Naive thymus-derived CD4-positive, alpha-beta T cell (primary cell): ENCODE data around the gene ADRM1. TPM values are rescaled to one million over a fixed set of nuclear protein-coding genes. Genes with fewer than 3 reads are reported as not detected.

Experiments used
- ATAC-seq: fragments of 150-1000 bp; cut with Tn5 transposase; 2 replicates; pipeline ENCODE4 v1.10.0; 2021; ENCODE audit warnings: mild to moderate bottlenecking, moderate library complexity
- CTCF ChIA-PET: fragments of 350-600 bp; sonication (Branson Sonifier 250); formaldehyde crosslinking; loops from one replicate; lab custom pipeline; 2021; ENCODE audit warnings: antibody characterized with exemption; lab: Charles Lee
- POLR2A ChIA-PET: fragments of 350-600 bp; sonication (Branson Sonifier 250); formaldehyde crosslinking; loops from one replicate; lab custom pipeline; 2021; ENCODE audit warnings: antibody characterized with exemption, inconsistent platforms; lab: Charles Lee
- DNase-seq, 9 donors: peaks; one replicate each; pipeline versions ENCODE4 v3.0.0 to v3.0.0-alpha.2; 2020 to 2022; ENCODE audit warnings: mixed read lengths in 1 of 9
- H3K27ac ChIP-seq: one replicate; pipeline ENCODE4 v1.7.0; 2013; ENCODE audit warnings: mild to moderate bottlenecking, low read depth, low read length, moderate library complexity
- H3K27me3 ChIP-seq, 2 donors: one replicate each; pipeline ENCODE4 v1.7.0; 2013; ENCODE audit warnings: low read length in 2 of 2, mild to moderate bottlenecking in 2 of 2, moderate library complexity in 2 of 2; ENCODE audit not compliant: control insufficient read depth in 2 of 2, insufficient read depth in 2 of 2
- H3K36me3 ChIP-seq, 3 experiments: 1 replicate in 2 of 3; 2 replicates in 1 of 3; pipeline ENCODE4 v1.7.0; 2013; ENCODE audit warnings: low read length in 3 of 3, mild to moderate bottlenecking in 3 of 3, moderate library complexity in 1 of 3; ENCODE audit not compliant: insufficient read depth in 3 of 3, control insufficient read depth in 2 of 3
- H3K4me1 ChIP-seq, 2 donors: one replicate each; pipeline ENCODE4 v1.7.0; 2013; ENCODE audit warnings: low read length in 2 of 2, mild to moderate bottlenecking in 2 of 2, moderate library complexity in 1 of 2; ENCODE audit not compliant: control insufficient read depth in 2 of 2, insufficient read depth in 2 of 2
- H3K4me3 ChIP-seq: 2 replicates; pipeline ENCODE4 v1.7.0; 2013; ENCODE audit warnings: mild to moderate bottlenecking, low read length
- H3K9me3 ChIP-seq, 3 experiments: 1 replicate in 2 of 3; 2 replicates in 1 of 3; pipeline ENCODE4 v1.7.0; 2013; ENCODE audit warnings: low read length in 3 of 3; ENCODE audit not compliant: control insufficient read depth in 2 of 3
- H3K27ac Mint-ChIP-seq, 9 donors: one replicate each; pipeline ENCODE4 v1.8.0; 2020 to 2022; ENCODE audit warnings: mixed read lengths in 9 of 9, mild to moderate bottlenecking in 8 of 9, moderate library complexity in 5 of 9, inconsistent platforms in 2 of 9
- H3K27me3 Mint-ChIP-seq, 5 donors: one replicate each; pipeline ENCODE4 v1.8.0; 2021 to 2022; ENCODE audit warnings: mixed read lengths in 5 of 5, mild to moderate bottlenecking in 1 of 5
- H3K36me3 Mint-ChIP-seq, 5 donors: one replicate each; pipeline ENCODE4 v1.8.0; 2020 to 2022; ENCODE audit warnings: mixed read lengths in 5 of 5, mild to moderate bottlenecking in 3 of 5, inconsistent platforms in 1 of 5
- H3K4me1 Mint-ChIP-seq, 7 donors: one replicate each; pipeline ENCODE4 v1.8.0; 2020 to 2022; ENCODE audit warnings: mixed read lengths in 7 of 7, mild to moderate bottlenecking in 3 of 7, inconsistent platforms in 1 of 7
- H3K4me3 Mint-ChIP-seq, 10 donors: one replicate each; pipeline ENCODE4 v1.8.0; 2020 to 2022; ENCODE audit warnings: mild to moderate bottlenecking in 10 of 10, mixed read lengths in 10 of 10, moderate library complexity in 6 of 10, inconsistent platforms in 2 of 10
- H3K9me3 Mint-ChIP-seq, 11 donors: one replicate each; pipeline ENCODE4 v1.8.0; 2020 to 2022; ENCODE audit warnings: mixed read lengths in 11 of 11, mild to moderate bottlenecking in 4 of 11, inconsistent platforms in 1 of 11, moderate library complexity in 1 of 11
- intact Hi-C, 2 donors: fragments of 100-400 bp; cut with micrococcal nuclease; formaldehyde crosslinking; loops; one replicate each; pipeline ENCODE4 v1.15.1; 2023
- polyA plus RNA-seq, 2 donors: library from polyadenylated mRNA; unstranded; fragments of 300-500 nt; fragmentation: Illumina TruSeq; gene quantifications; one replicate each; pipeline ENCODE4 v1.2.3, GENCODE V29; 2021
- total RNA-seq, 6 experiments: library from RNA in 5 of 6; stranded (reverse) in 5 of 6; gene quantifications; 1 replicate in 5 of 6; 2 replicates in 1 of 6; pipeline ENCODE4 v1.2.3 and lab custom pipeline; 2021 to 2026

Gene ADRM1
- total and polyA plus RNA-seq, 7 experiments from 2014 or later: 51.3 to 117 (median 56.1) TPM

DNA sequence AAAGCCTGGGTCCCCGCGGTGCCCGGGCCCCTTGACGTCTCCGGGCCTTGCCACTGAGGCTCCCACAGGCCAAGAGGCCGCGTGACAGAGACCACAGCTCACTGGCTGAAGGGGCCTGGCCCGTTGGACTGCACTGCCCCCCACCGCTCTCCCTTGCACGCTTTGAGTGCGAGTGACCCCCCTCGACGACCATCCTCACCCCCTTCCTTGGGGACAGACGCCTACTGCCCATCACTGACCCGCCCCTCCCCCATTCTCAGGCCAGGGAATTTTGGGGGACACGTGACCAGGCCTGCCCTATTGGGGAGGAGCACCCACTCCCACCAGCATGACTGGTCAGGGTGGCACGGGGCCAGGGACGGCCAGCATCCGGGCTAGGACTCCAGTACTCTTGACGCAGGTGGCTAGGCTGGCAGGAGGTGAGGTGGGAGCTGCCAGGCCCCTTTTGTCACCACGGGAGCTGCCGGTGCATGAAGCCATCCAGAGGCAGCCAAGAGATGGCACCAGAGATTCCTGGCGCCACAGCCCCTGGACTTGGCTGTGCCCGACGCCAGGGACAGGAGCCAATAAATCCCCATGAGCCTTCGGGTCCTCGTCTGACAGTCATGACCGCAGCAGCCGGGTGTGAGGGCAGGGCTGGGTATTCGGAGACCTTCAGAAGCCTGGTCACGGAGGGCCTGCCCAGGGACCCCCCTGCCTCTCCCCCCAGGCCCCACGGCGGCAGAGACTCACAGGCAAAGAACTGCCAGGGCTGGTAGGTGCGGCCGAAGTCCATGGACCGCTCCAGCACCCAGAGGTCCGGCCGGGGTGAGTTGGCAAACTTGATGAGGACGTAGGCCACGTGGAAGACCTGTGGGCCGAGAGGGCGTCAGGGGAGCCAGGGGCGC, 49.8 kb downstream of the ADRM1 start:
- DNase-seq (no peak), ATAC-seq (no peak)
- no peaks in the 10 kb centered on the region for H3K9me3 ChIP-seq
- H3K4me1 ChIP-seq: no peaks in the 10 kb centered on the region
- Mint-ChIP-seq H3K4me3 (no peak overlapping the region), H3K27ac (no peak overlapping the region), H3K4me1 (peaks cover 0 to 3% (median 0%) of the 10 kb centered on the region in 7 donors), H3K36me3 (peaks cover 0 to 4% (median 4%) of the 10 kb centered on the region in 5 donors), H3K9me3 (peaks cover 0 to 11% (median 5%) of the 10 kb centered on the region in 11 donors), H3K27me3 (no peaks in the 10 kb centered on the region)
- ChIA-PET CTCF (no interaction called here), POLR2A (no interaction called here)
- no peak overlapping the region for H3K27ac ChIP-seq
- H3K4me3 ChIP-seq: no peak overlapping the region
- no peaks in the 10 kb centered on the region for H3K36me3 ChIP-seq
- no peaks in the 10 kb centered on the region for H3K27me3 ChIP-seq
- intact Hi-C loops: no loop called here

DNA sequence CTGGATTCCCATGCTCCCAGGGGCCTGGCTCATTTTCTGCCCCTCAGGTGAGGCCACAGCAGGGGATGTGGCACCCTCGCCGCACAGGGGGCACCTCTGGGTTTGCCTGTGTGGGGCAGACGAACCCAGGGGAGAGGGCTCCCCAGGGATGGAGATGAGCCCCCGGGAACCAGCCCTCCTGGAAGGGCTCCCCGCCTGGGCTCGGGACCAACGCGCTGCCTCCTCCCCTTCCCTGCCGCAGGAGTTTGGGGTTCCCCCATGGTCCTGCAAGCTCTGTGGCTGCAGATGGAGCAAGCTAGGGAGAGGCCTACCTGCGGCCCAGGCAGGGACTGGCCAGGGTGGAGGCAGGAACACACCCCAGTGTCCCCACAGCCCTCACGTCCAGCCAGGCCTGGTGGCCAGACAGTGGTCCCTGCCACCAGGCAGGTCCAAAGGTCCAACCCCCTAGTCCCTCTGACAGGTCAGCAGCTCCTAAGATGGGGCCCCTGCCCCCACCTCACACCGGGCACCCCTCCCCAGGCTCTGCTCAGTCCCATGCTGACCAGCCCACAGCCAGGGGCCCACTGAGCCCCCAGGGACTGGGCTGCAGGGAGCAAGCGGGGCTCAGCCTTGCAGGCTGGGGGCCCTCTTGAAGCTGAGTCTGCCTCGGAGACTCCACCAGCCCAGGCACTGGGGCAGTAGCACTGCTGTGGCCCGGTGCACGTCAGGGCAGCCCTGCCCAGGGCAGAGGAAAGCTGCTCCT, 50.7 kb downstream of the ADRM1 start:
- Mint-ChIP-seq H3K4me1 (peaks cover 0 to 3% (median 0%) of the 10 kb centered on the region in 7 donors), H3K9me3 (peaks cover 0 to 6% (median 3%) of the 10 kb centered on the region in 11 donors), H3K36me3 (peaks cover 0 to 4% (median 4%) of the 10 kb centered on the region in 5 donors), H3K4me3 (no peak overlapping the region), H3K27ac (no peak overlapping the region), H3K27me3 (no peaks in the 10 kb centered on the region)
- POLR2A ChIA-PET: no interaction called here
- Histone ChIP-seq H3K27me3 (no peaks in the 10 kb centered on the region), H3K4me1 (no peaks in the 10 kb centered on the region), H3K4me3 (no peak overlapping the region), H3K9me3 (no peaks in the 10 kb centered on the region), H3K27ac (no peak overlapping the region), H3K36me3 (no peaks in the 10 kb centered on the region)
- CTCF ChIA-PET: no interaction called here
- DNase-seq: no peak
- ATAC-seq: no peak
- intact Hi-C loops: no loop called here

DNA sequence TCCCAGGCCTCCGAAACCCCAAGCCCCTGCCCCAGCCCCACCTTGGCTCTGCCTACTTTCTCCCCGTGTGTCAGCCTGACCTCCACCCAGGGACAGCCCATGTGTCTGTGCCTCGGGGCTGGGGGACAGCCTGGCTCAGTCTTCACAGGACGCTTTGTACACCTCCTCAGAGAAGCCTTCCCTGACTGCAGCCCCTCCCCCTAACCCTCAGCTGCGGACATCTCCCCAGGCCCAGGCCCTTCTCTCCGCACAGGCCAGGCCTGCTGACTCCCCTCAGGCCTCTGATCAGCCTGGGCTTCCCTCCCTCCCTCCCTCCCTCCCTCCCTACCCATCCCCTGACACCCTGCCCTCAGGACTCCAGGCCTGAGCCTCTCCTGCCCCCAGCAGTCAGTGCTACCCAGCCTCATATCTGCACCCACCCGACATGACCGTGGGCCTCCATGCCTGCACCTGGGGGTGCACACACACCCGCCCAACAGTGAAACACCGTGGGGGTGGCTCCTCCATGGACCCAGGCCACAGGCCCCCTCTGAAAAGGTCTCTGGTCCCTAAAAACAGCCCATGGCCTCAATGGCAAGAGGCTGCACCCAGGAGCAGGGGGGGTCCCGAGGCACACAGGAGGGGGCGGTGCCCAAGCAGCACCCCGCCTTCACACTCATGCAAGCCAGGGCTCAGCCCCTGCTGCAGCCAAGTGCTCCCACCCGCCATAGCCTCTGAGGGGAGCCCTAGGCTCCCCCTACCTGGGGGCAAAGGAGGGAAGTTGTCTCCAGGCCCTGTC, 51.4 kb downstream of the ADRM1 start:
- H3K27me3 ChIP-seq: no peaks in the 10 kb centered on the region
- no peaks in the 10 kb centered on the region for H3K4me1 ChIP-seq
- H3K27ac ChIP-seq: no peak overlapping the region
- H3K27me3 Mint-ChIP-seq: no peaks in the 10 kb centered on the region
- no peak for ATAC-seq
- no peak for DNase-seq
- ChIA-PET CTCF (no interaction called here), POLR2A (no interaction called here)
- no peaks in the 10 kb centered on the region for H3K36me3 ChIP-seq
- H3K27ac Mint-ChIP-seq: no peak overlapping the region
- H3K36me3 Mint-ChIP-seq: no peaks in the 10 kb centered on the region
- no peaks in the 10 kb centered on the region for H3K4me1 Mint-ChIP-seq
- no peak overlapping the region for H3K4me3 ChIP-seq
- no peak overlapping the region for H3K4me3 Mint-ChIP-seq
- intact Hi-C loops: no loop called here
- peaks cover 0 to 2% (median 0%) of the 10 kb centered on the region in 11 donors for H3K9me3 Mint-ChIP-seq
- H3K9me3 ChIP-seq: no peaks in the 10 kb centered on the region

DNA sequence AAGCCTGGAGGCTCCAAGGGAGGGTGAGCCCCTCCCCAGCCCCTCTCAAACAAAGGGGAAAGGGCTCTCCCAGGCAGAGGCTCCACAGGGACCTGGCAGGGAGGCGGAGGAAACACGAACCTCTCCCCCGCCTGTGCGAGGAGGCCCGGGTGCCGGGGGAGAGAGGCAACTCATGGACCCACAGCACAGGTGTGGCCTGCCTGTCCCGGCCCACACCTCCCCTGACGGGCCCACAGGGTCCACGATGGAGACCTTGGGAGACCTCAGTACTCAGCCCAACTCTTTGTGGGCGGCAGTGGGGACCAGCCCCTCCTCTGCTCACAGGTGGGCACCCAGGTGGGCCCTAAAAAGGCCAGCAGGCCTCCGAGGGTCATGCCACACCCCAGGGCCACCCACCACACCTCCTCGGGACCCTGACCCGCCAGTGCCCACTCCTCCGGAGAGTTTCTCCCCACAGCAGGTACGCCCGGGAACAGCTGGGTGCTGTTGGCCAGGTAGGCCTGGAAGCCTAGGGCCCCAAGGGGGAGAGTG, 52.1 kb downstream of the ADRM1 start:
- POLR2A ChIA-PET: no interaction called here
- CTCF ChIA-PET: no interaction called here
- DNase-seq (no peak), ATAC-seq (no peak)
- no peaks in the 10 kb centered on the region for H3K27me3 ChIP-seq
- H3K9me3 ChIP-seq: no peaks in the 10 kb centered on the region
- H3K9me3 Mint-ChIP-seq: no peaks in the 10 kb centered on the region
- no peaks in the 10 kb centered on the region for H3K36me3 ChIP-seq
- intact Hi-C loops: no loop called here
- no peaks in the 10 kb centered on the region for H3K4me1 ChIP-seq
- no peak overlapping the region for H3K27ac Mint-ChIP-seq
- no peak overlapping the region for H3K27ac ChIP-seq
- H3K4me3 Mint-ChIP-seq: no peak overlapping the region
- no peaks in the 10 kb centered on the region for H3K27me3 Mint-ChIP-seq
- no peaks in the 10 kb centered on the region for H3K4me1 Mint-ChIP-seq
- no peak overlapping the region for H3K4me3 ChIP-seq
- no peaks in the 10 kb centered on the region for H3K36me3 Mint-ChIP-seq

DNA sequence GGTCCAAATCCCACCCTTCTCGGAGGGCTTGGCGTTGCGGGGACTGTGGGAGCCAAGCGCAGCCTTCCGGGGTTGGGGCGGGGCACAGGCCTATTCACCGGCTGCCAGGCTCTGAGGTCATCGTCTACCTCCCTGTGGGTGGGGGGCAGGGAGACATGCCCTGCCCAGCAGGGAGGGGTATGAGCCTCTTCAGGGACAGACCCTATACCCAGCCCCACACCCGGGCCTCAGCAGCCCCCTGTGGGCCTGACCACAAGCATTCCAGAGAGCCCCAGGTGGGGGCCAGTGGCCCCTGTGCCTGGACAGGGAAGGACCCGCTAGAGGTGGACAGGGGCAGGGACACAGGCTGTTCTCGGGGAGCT, 52.7 kb downstream of the ADRM1 start:
- no peak overlapping the region for H3K27ac ChIP-seq
- no peaks in the 10 kb centered on the region for H3K27me3 Mint-ChIP-seq
- no peaks in the 10 kb centered on the region for H3K36me3 ChIP-seq
- POLR2A ChIA-PET: no interaction called here
- H3K9me3 ChIP-seq: no peaks in the 10 kb centered on the region
- ATAC-seq: no peak
- H3K9me3 Mint-ChIP-seq: no peaks in the 10 kb centered on the region
- H3K4me1 ChIP-seq: no peaks in the 10 kb centered on the region
- H3K4me3 ChIP-seq: no peak overlapping the region
- no peaks in the 10 kb centered on the region for H3K36me3 Mint-ChIP-seq
- H3K27ac Mint-ChIP-seq: no peak overlapping the region
- no peak for DNase-seq
- intact Hi-C loops: no loop called here
- no peak overlapping the region for H3K4me3 Mint-ChIP-seq
- no peaks in the 10 kb centered on the region for H3K27me3 ChIP-seq
- H3K4me1 Mint-ChIP-seq: no peaks in the 10 kb centered on the region
- CTCF ChIA-PET: no interaction called here

DNA sequence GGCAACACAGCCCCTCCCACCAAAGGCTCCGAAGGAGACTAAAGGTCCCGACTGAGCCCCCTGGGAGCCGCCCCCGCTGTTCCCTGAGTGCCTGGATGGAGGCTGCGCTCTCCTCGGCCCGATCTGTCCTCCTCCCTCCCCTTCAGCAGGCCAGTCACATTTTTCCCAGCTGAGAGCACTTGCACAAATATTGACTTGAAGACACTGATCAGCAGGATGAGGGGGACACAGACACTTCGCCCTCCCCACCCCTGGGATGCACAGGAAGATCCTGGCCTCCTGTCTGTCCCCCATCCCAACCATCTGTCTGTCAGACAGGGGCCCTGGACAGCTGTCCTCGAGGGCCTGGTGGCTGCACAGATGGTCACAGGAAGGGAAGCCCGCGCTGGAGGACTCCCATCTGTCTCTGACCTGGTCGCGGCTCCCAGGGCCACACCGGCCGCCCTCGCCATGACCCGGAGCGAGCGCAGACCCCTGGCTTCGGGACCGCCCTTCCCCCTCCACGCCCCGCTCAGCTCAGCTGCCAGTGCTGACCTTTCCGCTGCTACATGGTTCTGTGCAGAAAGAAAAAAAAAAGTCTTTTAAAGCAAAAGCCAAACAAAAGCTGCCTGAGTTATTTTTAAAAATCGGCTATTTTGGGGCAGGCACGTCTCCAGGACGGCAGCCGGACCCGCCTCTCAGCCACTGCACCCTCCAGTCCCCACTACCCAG, 53.2 kb downstream of the ADRM1 start:
- intact Hi-C loops: no loop called here
- no peaks in the 10 kb centered on the region for H3K9me3 Mint-ChIP-seq
- CTCF ChIA-PET: no interaction called here

More for the DNA sequence above, 53.2 kb downstream of the ADRM1 start:
- no peak for ATAC-seq
- H3K9me3 ChIP-seq: no peaks in the 10 kb centered on the region
- POLR2A ChIA-PET: no interaction called here
- no peak overlapping the region for H3K27ac ChIP-seq
- no peaks in the 10 kb centered on the region for H3K36me3 ChIP-seq
- DNase-seq: no peak
- Mint-ChIP-seq H3K4me3 (no peak overlapping the region), H3K36me3 (no peaks in the 10 kb centered on the region), H3K4me1 (no peaks in the 10 kb centered on the region), H3K27me3 (no peaks in the 10 kb centered on the region), H3K27ac (no peak overlapping the region)
- no peaks in the 10 kb centered on the region for H3K4me1 ChIP-seq
- H3K4me3 ChIP-seq: no peak overlapping the region
- no peaks in the 10 kb centered on the region for H3K27me3 ChIP-seq
